T1000 (cell line): Measurements from ENCODE around the gene GALNTL6.
"Not testable (repeated sequence)": the region's sequence is repeated elsewhere in the genome, so short reads cannot be mapped to it uniquely, and the experiment has no call there.

ENCODE experiments used
- DNase-seq: peaks from one replicate; lab custom pipeline; 2025; ENCODE audit warnings: mixed read lengths; lab: John Stamatoyannopoulos, UW

The GALNTL6 gene

GRCh38 chr4:172869621-172870268, 1056.5 kb downstream of the GALNTL6 start:
- no peak for DNase-seq

- no peak for DNase-seq
Observed at GRCh38 chr4:172871381-172871780, 1058.2 kb downstream of the GALNTL6 start.

GRCh38 chr4:172874944-172875343, 1061.7 kb downstream of the GALNTL6 start:
- DNase-seq, result no peak

DNA sequence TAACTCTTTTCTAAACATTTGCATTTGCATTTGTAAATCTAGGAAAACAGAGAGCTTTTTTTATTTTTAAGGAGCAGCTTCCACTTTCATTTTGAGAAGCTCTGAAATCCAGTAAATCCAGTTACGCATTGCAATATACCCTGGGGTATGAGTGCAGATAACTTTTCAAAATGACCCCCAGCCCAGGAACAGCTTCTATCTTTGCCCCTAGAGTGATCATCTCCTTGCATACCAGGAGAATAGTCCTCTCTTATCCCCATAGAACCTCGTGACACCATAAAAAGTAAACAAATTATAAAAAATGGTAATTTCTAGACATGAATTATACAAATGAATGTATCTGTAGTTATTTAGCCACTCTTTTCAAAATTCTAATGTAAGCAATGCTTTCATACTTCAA, 1063.2 kb downstream of the GALNTL6 start:
- DNase-seq, result no peak

- no peak for DNase-seq
Observed at GRCh38 chr4:172881645-172882044, 1068.4 kb downstream of the GALNTL6 start.

GRCh38 chr4:172887358-172887757, 1074.2 kb downstream of the GALNTL6 start:
- not testable (repeated sequence) for DNase-seq

GRCh38 chr4:172887959-172888358, 1074.8 kb downstream of the GALNTL6 start:
- DNase-seq, result no peak

DNA sequence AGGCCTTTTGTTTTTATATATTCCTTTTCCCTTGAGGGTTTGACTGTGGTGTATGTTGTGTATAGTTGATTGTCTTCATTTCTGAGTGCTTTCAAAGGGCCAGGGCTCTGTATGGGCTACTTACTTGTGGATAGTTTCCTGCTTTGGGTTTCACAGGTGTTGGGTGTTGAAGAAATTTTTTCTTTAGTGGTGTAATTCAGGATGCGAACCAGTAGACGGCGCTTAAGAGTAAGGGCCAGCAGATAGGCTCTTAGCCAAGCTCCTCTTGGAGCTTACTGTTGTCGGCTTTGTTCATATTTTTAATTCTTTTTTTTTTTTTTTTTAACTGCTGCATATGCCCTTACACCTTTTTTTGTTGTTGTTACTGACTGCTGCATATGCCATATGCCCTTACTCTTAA, 1079.1 kb downstream of the GALNTL6 start:
- no peak for DNase-seq

GRCh38 chr4:172895699-172896098, 1082.5 kb downstream of the GALNTL6 start:
- DNase-seq, result no peak

DNA sequence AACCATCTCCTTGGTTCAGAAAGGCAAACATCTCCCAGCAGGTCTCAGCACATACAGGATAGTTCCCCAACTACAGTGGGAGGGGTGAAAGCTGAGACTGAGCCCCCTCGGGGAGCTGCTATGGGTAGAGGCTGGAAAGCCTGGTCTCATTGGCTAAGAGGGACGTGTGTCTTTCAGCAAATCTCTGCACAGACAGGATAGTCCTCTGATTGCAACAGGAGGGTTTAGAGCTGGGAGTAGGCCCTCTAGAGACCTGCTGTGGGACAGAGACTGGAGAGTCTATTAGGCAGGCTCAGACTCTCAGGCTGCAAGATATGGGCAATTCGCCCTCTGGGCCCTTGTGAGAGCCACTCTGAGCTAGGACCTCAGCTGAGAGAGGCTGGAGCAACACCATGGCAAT, 1083.8 kb downstream of the GALNTL6 start:
- no peak for DNase-seq

GRCh38 chr4:172898715-172899114, 1085.5 kb downstream of the GALNTL6 start:
- DNase-seq, result no peak

GRCh38 chr4:172899861-172900260, 1086.7 kb downstream of the GALNTL6 start:
- no peak for DNase-seq

GRCh38 chr4:172900900-172901299, 1087.7 kb downstream of the GALNTL6 start:
- DNase-seq, result no peak

GRCh38 chr4:172912468-172912867, 1099.3 kb downstream of the GALNTL6 start:
- DNase-seq, result not testable (repeated sequence)

GRCh38 chr4:172917403-172917802, 1104.2 kb downstream of the GALNTL6 start:
- DNase-seq, result not testable (repeated sequence)

GRCh38 chr4:172919269-172919668, 1106.1 kb downstream of the GALNTL6 start:
- DNase-seq, result no peak

DNA sequence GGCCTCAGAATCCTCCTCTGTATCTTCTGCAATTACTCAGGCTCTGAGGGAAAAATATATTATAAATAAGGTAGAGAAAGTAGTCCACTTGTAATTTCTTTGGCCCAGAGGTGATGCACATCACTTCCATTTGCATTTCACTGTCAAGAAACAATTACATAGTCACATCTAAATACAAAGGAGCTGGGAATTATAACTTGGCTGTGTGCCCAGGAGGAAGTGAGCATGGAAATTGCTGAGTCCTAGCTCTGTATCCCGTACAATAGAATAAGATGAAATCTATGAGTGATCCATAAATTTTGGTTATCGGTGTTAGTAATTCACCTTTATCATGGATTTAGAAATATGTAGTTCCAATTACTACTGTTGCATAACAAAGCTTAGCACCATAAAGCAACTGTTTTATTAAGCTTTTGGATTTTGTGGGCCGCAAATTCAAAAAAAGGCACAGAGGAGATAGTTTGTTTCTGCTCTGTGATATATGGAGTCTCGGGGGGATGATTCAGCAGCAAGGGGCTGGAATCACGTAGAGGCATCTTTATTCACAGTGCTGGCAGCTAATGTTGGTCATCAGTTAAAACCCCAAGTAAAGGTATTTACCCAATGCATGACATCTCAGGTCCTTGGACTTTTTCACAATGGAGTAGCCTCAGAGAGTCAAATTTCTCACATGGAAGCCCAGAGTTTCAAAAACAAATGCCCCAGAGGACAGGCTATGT, 1114.1 kb downstream of the GALNTL6 start:
- no peak for DNase-seq

DNA sequence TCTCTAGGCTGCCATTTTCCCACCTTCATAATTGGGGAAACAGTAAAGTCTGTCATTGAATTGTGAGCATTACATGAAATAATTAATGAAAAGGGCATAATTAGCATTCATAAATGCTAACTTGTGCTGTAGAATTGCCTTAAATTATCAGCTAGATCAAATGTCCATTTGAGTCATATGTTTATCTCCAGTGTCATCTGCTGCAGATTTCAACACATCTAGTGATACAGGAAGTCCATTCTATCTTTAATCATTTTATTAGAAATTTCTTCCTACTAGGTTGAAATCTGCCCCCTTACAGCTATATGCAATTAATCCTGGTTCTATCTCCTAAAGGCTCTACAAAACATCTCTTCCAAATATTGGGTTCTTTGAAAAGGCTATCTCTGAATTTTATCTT, 1115.1 kb downstream of the GALNTL6 start:
- DNase-seq, result no peak

DNA sequence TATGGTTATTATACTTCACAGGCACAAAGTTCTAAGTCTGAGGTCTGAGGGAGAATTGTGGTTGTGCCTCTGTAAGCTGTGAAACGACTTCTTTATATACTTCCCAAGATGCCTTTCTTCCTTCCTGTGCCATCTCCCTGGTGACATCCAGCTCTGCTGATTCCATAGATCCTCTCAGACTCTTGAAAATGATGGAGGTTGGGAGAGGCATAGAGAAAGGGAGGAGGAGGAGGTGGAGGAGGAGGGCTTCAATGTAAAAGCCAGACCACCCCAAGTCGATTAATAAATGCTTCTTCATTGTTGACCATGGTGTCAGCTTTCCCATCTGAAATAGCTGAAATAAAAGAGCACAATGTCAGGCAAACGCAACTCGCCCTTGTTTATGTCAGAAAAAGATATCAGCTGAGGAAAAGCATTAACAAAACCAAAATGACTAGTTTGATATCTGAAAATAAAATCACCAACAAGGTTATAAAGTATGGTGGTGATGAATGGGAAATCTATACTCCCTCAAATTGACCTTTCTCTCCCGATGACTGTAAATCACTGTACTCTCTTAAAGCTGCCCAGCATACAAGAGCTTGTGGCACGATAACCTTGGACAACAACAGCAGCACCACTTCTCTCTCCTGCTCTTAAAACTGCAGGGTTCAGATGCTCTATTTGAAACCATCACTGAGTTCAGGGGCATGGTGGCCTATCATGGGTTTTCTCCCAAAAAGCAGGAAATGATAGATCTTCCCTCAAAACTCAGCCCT, 1125.0 kb downstream of the GALNTL6 start:
- no peak for DNase-seq

DNA sequence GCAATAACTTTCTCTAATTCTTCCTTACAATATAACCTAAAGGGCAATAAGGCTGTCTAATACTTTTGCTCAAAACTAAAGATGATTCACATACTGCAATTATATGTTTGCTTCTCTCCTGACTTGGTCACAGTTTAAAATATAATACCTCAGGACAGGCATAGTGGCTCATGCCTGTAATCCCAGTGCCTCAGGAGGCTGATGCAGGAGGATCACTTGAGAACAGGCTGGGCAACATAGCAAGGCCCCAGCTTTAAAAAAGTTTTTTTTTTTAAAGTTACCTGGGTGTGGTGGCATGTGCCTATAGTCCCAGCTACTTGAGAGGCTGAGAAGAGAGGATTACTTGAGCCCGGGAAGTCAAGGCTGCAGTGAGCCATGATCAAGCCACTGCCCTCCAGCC, 1125.7 kb downstream of the GALNTL6 start:
- DNase-seq, result no peak

- no peak for DNase-seq
Observed at GRCh38 chr4:172942840-172943239, 1129.6 kb downstream of the GALNTL6 start.

DNA sequence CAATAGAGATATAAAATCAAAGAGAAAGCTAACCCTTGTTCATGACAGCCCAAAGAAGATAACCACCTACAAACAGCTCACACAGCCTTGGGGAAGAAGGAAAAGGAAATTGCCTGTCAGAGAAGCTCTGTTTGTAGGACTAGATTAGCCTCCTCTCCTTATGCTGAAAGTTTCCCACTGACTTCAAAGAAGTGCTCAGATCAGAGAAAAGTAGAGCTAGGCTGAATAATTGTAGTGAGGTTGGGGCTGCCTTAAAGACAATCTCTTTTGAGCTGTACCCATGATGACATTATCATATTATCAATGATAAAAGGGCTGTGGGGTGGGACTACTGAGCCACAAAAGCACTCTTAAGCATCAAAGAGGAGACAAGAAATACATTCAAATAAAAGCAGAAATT, 1132.4 kb downstream of the GALNTL6 start:
- DNase-seq, result no peak

GRCh38 chr4:172946503-172946902, 1133.3 kb downstream of the GALNTL6 start:
- DNase-seq, result no peak
